Measurements from ENCODE around the gene BCKDHB. TPM values are rescaled to one million over a fixed set of nuclear protein-coding genes. Genes with fewer than 3 reads are reported as not detected.
"Not testable (repeated sequence)": the region's sequence is repeated elsewhere in the genome, so short reads cannot be mapped to it uniquely, and the experiment has no call there.

BCKDHB gene
- total and polyA plus RNA-seq, 2 experiments from 2014 or later: 32.1 to 42.7 TPM

DNA sequence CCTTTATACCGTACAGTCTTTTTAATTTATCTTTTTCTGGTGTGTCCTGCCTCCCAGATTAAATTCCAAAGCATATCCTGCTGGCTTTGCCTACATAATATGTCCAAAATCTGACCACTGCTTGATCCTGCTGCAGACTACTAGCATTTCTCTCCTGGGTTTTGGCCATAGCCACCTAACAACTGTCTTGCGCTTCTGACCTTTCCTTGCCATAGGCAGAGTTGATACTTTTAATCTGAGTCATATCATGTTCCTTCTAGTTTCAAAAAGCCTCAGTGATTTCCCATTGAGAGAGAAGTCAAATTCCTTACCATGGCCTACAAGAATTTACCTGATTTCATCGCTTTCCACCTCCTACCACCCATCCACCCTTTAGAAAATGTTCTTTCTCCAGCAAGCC lies 104.8 kb downstream of the BCKDHB start (continued):
- no peak for TF ChIP-seq EZH2 (IDR thresholded peaks at IDR 0.05; ENCODE audit: low read depth, unreplicated experiment)
- no peak for TF ChIP-seq POLR2AphosphoS5 (IDR thresholded peaks at IDR 0.05; ENCODE audit: low read depth)
- TF ChIP-seq, protein P1, sequence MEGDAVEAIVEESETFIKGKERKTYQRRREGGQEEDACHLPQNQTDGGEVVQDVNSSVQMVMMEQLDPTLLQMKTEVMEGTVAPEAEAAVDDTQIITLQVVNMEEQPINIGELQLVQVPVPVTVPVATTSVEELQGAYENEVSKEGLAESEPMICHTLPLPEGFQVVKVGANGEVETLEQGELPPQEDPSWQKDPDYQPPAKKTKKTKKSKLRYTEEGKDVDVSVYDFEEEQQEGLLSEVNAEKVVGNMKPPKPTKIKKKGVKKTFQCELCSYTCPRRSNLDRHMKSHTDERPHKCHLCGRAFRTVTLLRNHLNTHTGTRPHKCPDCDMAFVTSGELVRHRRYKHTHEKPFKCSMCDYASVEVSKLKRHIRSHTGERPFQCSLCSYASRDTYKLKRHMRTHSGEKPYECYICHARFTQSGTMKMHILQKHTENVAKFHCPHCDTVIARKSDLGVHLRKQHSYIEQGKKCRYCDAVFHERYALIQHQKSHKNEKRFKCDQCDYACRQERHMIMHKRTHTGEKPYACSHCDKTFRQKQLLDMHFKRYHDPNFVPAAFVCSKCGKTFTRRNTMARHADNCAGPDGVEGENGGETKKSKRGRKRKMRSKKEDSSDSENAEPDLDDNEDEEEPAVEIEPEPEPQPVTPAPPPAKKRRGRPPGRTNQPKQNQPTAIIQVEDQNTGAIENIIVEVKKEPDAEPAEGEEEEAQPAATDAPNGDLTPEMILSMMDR (conservative IDR thresholded peaks at IDR 0.05; ENCODE audit: low read depth in 2 of 2): no peak

- Mint-ChIP-seq H3K4me1 (peaks cover 29% of the 10 kb centered on the region), H3K27ac (peak overlapping the region; percentile 89; the same call in 1 of the 2 replicates)
- not testable (repeated sequence) for H4K20me1 ChIP-seq (replicated peaks; ENCODE audit: insufficient read depth); H3K9me3 Mint-ChIP-seq; H3K27me3 ChIP-seq (ENCODE audit: insufficient read depth); H3K4me2 ChIP-seq; H3K36me3 Mint-ChIP-seq (ENCODE audit: low read depth); H3K27ac ChIP-seq (ENCODE audit: low read depth); H2AFZ ChIP-seq; H3K9me2 ChIP-seq (ENCODE audit: insufficient read depth); H3K27me3 Mint-ChIP-seq (ENCODE audit: insufficient read depth, low read depth, poor library complexity); DNase-seq (ENCODE audit: low spot score); H3F3A ChIP-seq (replicated peaks; ENCODE audit: low read depth); H3K4me3 Mint-ChIP-seq; H3K79me2 ChIP-seq (replicated peaks; ENCODE audit: insufficient read depth); H3K4me3 ChIP-seq; H3K36me3 ChIP-seq (ENCODE audit: insufficient read depth); ATAC-seq
- H3K4me1 ChIP-seq (ENCODE audit: insufficient read depth): peaks cover 23% of the 10 kb centered on the region
Measured at GRCh38 chr6:80211890-80212289, 105.4 kb downstream of the BCKDHB start.

GRCh38 chr6:80214436-80215022 lies 108.1 kb downstream of the BCKDHB start:
- DNase-seq (ENCODE audit: low spot score) (peak; percentile 82), ATAC-seq (peak; percentile 87)
- no peaks in the 10 kb centered on the region for H3K36me3 ChIP-seq (ENCODE audit: insufficient read depth)
- H4K20me1 ChIP-seq (replicated peaks; ENCODE audit: insufficient read depth): no peaks in the 10 kb centered on the region
- H3F3A ChIP-seq (replicated peaks; ENCODE audit: low read depth): no peaks in the 10 kb centered on the region
- H3K36me3 Mint-ChIP-seq (ENCODE audit: low read depth): peaks cover 3% of the 10 kb centered on the region; the same call in 1 of the 3 replicates
- TF ChIP-seq, protein P1 (conservative IDR thresholded peaks at IDR 0.05; ENCODE audit: low read depth in 2 of 2): peak; percentile 75 to 77
- no peak for TF ChIP-seq JUNB (IDR thresholded peaks at IDR 0.05; ENCODE audit: unreplicated experiment)
- no peak for TF ChIP-seq CREB1 (CRISPR knock-in tag; IDR thresholded peaks at IDR 0.05; ENCODE audit: low read depth)
- no peak for TF ChIP-seq POLR2AphosphoS5 (IDR thresholded peaks at IDR 0.05; ENCODE audit: low read depth)
- no peaks in the 10 kb centered on the region for H3K27me3 ChIP-seq (ENCODE audit: insufficient read depth)
- H3K9me2 ChIP-seq (ENCODE audit: insufficient read depth): no peaks in the 10 kb centered on the region
- no peak overlapping the region for H3K4me3 ChIP-seq
- no peak overlapping the region for H2AFZ ChIP-seq
- no peaks in the 10 kb centered on the region for H3K79me2 ChIP-seq (replicated peaks; ENCODE audit: insufficient read depth)
- no peak overlapping the region for H3K4me2 ChIP-seq
- no peak overlapping the region for H3K27ac ChIP-seq (ENCODE audit: low read depth)
- peaks cover 29% of the 10 kb centered on the region for H3K4me1 Mint-ChIP-seq
- H3K4me3 Mint-ChIP-seq: no peak overlapping the region
- no peaks in the 10 kb centered on the region for H3K27me3 Mint-ChIP-seq (ENCODE audit: insufficient read depth, low read depth, poor library complexity)
- no peaks in the 10 kb centered on the region for H3K9me3 Mint-ChIP-seq
- H3K4me1 ChIP-seq (ENCODE audit: insufficient read depth): peaks cover 23% of the 10 kb centered on the region
- H3K27ac Mint-ChIP-seq: no peak overlapping the region
